Measurements from ENCODE around the gene MYH14.

DNA sequence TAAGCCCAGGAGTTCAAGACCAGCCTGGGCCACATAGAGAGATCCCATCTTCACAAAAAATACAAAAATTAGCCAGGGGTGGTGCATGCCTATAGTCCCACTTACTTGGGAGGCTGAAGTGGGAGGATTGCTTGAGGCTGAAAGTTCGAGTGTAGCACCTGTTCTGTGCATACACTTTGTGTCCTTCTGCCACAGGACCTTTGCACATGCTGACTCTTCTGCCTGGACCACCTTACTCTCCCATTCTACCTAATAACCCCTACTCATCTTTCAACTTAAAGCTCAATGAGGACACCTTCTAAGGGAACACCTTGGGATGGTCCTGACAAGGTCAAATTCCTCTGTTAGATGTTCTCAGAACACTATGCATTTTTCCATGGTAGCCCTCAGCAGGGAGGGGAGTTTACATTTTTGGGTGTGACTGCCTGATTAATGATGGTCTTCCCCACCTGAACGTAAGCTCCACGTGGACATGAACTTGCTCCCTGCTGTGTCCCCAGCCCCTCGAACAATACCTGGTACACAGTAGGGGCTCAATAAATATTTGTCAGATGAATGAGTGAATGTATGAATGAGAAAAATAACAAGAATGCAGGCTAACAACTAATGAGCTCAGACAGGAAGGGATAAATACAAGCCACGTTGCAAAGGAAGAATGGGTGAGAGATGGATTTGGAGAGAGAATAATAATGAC is 29.2 kb upstream of the MYH14 start:
- TF ChIP-seq, protein P1, sequence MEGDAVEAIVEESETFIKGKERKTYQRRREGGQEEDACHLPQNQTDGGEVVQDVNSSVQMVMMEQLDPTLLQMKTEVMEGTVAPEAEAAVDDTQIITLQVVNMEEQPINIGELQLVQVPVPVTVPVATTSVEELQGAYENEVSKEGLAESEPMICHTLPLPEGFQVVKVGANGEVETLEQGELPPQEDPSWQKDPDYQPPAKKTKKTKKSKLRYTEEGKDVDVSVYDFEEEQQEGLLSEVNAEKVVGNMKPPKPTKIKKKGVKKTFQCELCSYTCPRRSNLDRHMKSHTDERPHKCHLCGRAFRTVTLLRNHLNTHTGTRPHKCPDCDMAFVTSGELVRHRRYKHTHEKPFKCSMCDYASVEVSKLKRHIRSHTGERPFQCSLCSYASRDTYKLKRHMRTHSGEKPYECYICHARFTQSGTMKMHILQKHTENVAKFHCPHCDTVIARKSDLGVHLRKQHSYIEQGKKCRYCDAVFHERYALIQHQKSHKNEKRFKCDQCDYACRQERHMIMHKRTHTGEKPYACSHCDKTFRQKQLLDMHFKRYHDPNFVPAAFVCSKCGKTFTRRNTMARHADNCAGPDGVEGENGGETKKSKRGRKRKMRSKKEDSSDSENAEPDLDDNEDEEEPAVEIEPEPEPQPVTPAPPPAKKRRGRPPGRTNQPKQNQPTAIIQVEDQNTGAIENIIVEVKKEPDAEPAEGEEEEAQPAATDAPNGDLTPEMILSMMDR (conservative IDR thresholded peaks at IDR 0.05 in 1 of 2, IDR thresholded peaks at IDR 0.05 in 1 of 2; ENCODE audit: low read depth in 1 of 2, low read length in 2 of 2): no peak
- TF ChIP-seq EZH2 (IDR thresholded peaks at IDR 0.05; ENCODE audit: low read length, missing control alignments): no peak
